T-helper 2 cell treated with Interferon-gamma antibody and Interleukin-4, amounts not matched to agents 5 μg/mL and 100 μg/mL, for 36 hours (primary cell): ENCODE results near the gene CDY1.
"Not testable (repeated sequence)": the region's sequence is repeated elsewhere in the genome, so short reads cannot be mapped to it uniquely, and the experiment has no call there.

Experiments used
- DNase-seq: peaks from one replicate; pipeline ENCODE4 v3.0.0; 2021; ENCODE audit warnings: low spot score
- H3K27ac Mint-ChIP-seq: one replicate; pipeline ENCODE4 v1.8.0; 2021; ENCODE audit warnings: mild to moderate bottlenecking, mixed read lengths
- H3K27me3 Mint-ChIP-seq: one replicate; pipeline ENCODE4 v1.8.0; 2021; ENCODE audit warnings: low read depth, mixed read lengths
- H3K36me3 Mint-ChIP-seq: one replicate; pipeline ENCODE4 v1.8.0; 2021; ENCODE audit warnings: low read depth, mixed read lengths
- H3K4me1 Mint-ChIP-seq: one replicate; pipeline ENCODE4 v1.8.0; 2021; ENCODE audit warnings: low read depth, mixed read lengths
- H3K4me3 Mint-ChIP-seq: one replicate; pipeline ENCODE4 v1.8.0; 2022; ENCODE audit warnings: mild to moderate bottlenecking, moderate library complexity, mixed read lengths
- H3K9me3 Mint-ChIP-seq: one replicate; pipeline ENCODE4 v1.8.0; 2021; ENCODE audit warnings: mixed read lengths

Gene CDY1, protein sequence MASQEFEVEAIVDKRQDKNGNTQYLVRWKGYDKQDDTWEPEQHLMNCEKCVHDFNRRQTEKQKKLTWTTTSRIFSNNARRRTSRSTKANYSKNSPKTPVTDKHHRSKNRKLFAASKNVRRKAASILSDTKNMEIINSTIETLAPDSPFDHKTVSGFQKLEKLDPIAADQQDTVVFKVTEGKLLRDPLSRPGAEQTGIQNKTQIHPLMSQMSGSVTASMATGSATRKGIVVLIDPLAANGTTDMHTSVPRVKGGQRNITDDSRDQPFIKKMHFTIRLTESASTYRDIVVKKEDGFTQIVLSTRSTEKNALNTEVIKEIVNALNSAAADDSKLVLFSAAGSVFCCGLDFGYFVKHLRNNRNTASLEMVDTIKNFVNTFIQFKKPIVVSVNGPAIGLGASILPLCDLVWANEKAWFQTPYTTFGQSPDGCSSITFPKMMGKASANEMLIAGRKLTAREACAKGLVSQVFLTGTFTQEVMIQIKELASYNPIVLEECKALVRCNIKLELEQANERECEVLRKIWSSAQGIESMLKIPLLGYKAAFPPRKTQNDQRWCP

DNA sequence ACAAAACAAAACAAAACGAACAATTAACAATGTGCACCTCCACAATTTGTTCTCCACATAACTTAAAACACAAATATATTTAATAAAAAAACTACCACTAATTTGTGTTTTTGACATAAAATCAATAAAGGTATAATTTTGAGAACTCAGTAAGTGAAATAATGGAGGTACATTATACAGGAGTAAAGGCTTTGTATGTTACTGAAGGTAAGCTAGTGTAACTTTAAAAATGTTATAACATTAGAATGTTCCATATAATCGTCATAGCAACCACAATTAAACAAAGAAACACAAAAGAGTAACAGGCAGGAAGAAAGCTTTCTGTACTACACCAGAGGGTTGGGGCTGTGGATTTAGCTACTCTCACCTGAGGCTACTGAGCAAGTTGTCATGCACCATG is at the start of gene CDY1:
Gene CDY1, plus strand, starts transcription at position 301 of the 400 bp plus-strand sequence. CDS start 326 bp downstream, outside the sequence.
- H3K9me3 Mint-ChIP-seq, H3K4me1 Mint-ChIP-seq, H3K36me3 Mint-ChIP-seq, H3K27me3 Mint-ChIP-seq, DNase-seq, H3K27ac Mint-ChIP-seq, H3K4me3 Mint-ChIP-seq: not testable (repeated sequence)

DNA sequence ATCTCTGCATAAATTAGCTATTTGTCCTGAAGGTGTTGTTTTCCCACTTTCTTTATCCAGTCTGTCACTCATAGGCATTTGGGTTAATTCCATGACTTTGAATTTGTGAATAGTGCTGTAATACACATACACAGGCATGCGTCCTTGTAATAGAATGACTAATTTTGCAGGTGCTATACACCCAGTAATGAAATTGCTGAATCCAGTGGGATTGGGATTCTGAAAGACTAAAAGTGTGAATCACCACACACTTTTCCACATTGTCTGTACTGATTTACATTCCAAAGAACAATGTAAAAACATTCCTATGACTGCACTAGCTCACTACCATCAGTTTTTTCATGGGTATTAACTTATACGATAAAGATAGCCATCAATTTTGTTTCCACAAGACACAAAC is 28.6 kb upstream of the CDY1 start:
- H3K4me3 Mint-ChIP-seq, DNase-seq, H3K27me3 Mint-ChIP-seq, H3K9me3 Mint-ChIP-seq, H3K27ac Mint-ChIP-seq, H3K36me3 Mint-ChIP-seq, H3K4me1 Mint-ChIP-seq: not testable (repeated sequence)

DNA sequence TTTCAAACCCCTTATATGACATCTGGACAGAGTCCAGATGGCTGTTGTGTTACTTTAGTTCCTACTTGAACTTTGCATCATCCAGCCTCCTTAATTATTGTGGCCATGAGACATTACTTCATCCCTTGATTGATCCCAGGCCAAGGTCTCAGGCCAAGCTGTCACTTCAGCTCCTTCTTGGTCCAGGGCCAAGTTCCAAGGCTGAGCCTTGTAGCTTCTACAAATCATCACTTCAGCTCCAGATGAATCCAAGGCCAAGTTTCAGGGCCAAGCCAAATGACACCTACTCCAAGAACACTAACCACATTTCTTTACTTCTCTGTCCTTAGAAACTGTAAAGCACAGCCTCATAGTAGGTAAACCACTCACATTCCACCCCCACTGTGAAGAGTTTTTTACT is 1.7 kb upstream of the CDY1 start:
- not testable (repeated sequence) for H3K27me3 Mint-ChIP-seq, H3K4me1 Mint-ChIP-seq, H3K27ac Mint-ChIP-seq, H3K4me3 Mint-ChIP-seq, DNase-seq, H3K9me3 Mint-ChIP-seq, H3K36me3 Mint-ChIP-seq

DNA sequence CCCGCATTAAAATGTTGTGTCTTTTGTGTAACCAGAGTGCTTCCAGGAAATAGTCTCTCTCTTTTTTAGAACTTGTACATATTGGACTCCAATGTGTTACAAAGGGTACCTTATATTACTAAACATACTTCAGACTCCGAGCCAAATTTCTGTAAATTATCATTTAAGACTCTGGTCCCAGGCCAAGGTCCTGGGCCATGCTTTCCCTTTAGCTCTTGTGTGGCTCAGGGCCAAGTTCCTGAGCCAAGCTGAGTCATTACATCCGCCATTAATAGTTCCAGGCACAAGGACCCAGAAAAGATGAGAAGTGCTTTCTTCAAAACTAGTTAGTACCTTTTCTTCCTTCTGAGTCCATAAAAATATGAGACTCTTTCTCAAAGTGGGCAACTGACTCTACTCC is 4.6 kb downstream of the CDY1 start:
- not testable (repeated sequence) for H3K27me3 Mint-ChIP-seq, H3K36me3 Mint-ChIP-seq, H3K4me1 Mint-ChIP-seq, H3K9me3 Mint-ChIP-seq, H3K4me3 Mint-ChIP-seq, DNase-seq, H3K27ac Mint-ChIP-seq

DNA sequence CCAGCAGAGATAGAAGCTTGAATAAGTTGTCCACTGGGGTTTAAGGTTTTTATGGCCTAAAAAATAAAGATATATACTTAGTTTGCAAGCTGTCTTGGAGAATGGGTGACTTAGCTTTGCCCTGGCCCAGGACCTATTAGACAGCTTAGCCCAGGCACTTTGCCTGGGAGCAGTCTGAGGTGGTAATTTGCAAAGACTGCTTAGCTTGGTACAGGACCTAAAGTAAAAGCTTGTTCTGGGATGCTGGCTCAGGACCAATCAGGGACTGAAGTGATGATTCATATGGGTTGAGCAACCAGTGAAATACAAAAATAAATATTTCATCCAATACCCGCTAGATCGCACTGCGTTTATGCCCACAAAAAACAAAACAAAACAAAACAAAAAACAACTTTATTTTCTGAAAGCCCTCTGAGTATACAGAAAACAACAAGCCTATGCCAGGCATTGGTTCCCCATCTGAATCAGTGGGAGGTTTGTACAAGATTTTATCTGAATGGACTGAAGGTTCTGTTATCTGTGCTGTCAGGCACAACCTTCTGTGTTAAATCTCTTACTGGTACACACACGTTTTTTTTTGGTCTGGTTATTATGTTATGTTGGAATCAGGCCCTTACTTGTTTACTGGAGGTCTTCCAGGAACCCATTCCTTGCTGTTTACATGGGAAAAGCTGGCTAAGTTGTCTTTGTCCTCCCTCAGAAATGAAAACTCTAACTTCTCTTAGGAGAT is 8.6 kb downstream of the CDY1 start:
- not testable (repeated sequence) for H3K36me3 Mint-ChIP-seq, H3K9me3 Mint-ChIP-seq, DNase-seq, H3K27ac Mint-ChIP-seq, H3K4me1 Mint-ChIP-seq, H3K27me3 Mint-ChIP-seq, H3K4me3 Mint-ChIP-seq

DNA sequence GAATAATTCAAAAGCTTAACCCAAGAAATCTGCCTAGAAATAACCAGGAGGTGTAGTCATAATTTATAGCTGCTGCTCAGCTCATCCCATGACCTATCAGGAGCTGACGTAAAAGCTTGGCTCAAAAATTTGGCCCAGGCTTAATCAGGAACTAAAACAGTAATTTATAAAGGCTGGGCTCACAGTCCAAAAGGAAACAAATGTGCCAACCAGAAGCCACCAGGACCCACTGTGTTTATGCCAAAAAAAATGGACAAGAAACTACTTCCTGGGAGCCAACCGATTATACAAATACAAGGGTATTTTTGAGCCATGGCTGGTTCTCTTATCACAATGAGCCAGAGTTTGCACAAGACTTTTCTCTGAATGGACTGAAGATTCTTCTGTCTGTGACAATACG is 17.9 kb downstream of the CDY1 start:
- H3K9me3 Mint-ChIP-seq, DNase-seq, H3K4me1 Mint-ChIP-seq, H3K36me3 Mint-ChIP-seq, H3K27me3 Mint-ChIP-seq, H3K27ac Mint-ChIP-seq, H3K4me3 Mint-ChIP-seq: not testable (repeated sequence)

DNA sequence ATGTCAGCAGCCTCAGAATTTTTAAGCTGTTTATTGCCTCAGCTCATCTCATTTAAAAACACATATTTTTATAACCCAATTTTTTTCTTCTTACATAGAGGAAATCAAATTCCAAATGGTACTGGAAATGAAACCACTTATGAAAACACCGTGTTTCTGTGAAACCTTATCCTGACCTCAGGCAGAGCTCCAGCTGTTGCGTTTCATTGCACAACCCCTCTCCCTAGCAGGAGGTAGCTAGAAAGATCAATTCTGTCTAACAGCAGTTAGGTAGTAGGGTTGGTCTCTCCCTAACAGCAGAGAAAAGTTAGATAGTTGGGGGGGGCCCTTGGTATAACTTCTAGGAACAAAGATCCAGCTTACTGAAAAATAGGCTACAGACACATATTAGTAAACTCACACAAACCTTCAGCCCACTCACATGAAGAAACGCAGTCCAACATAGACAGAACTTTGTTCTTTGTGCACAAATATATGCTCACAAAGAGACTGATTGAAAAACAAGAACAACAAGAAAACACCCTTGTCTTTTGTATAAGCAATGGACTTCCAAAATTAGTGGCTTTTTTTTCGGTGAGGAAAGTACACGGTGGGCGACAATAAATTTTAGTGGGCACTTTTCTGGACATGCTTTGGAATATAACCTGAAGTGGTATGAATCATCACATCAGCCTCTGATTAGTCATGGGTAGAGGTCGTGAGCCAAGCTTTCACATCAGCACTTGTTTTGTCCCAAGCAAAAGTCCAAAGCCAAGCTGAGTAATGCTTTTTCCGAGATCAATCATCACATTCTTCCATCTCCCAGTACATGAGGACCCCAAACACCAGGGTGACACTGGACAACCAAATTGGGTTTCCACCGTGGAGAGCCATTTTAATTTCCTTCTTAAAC is 21.4 kb downstream of the CDY1 start:
- not testable (repeated sequence) for H3K4me1 Mint-ChIP-seq, H3K27ac Mint-ChIP-seq, H3K27me3 Mint-ChIP-seq, H3K4me3 Mint-ChIP-seq, H3K9me3 Mint-ChIP-seq, H3K36me3 Mint-ChIP-seq, DNase-seq
